Posterior vena cava (tissue), 2 donors: ENCODE measurements around the gene CAPRIN1. TPM values are rescaled to one million over a fixed set of nuclear protein-coding genes. Genes with fewer than 3 reads are reported as not detected.

Source experiments
- total RNA-seq, 2 donors: library from RNA; stranded (reverse); fragmentation: NEBNext Ultra II Directional; extraction: Animal tissue kit (Norgen Biotek cat#: 25700); gene quantifications; one replicate each; pipeline ENCODE4 v1.2.1, GENCODE V29; 2021
- donor health status: DM: yes; HTN: yes; CAD: no.
- donor health status: DM: yes; HTN: yes; CAD: no.

The CAPRIN1 gene
- total RNA-seq, 2 donors from 2014 or later = 145 to 149 TPM

Other genes starting within 250 kb of the CAPRIN1 start
- gene LMO2, start 159.7 kb upstream of the CAPRIN1 start, total RNA-seq = 10 to 100 TPM; 27.1 to 32.9 TPM
- 10 to 100 TPM; 30.9 to 34.7 TPM for gene NAT10, start 53.9 kb downstream of the CAPRIN1 start, total RNA-seq